K562 (cell line): ENCODE data around the gene FBN1.

Source experiments
- ATF4 ChIP-seq: fragments of 450-650 bp; formaldehyde crosslinking; IDR thresholded peaks from 2 replicates; pipeline ENCODE4 v1.4.0; 2022; ENCODE audit warnings: mild to moderate bottlenecking, moderate library complexity
- ERF ChIP-seq: fragments of 450-650 bp; formaldehyde crosslinking; IDR thresholded peaks from 2 replicates; pipeline ENCODE4 v1.4.0; 2020; ENCODE audit warnings: mild to moderate bottlenecking, mixed read lengths
- TCF7 ChIP-seq: sonication (generic); IDR thresholded peaks from 2 replicates; pipeline ENCODE4 v1.6.1; 2016; ENCODE audit warnings: antibody characterized with exemption, borderline replicate concordance
- ZFP91 ChIP-seq: sonication (generic); formaldehyde crosslinking; IDR thresholded peaks from 2 replicates; pipeline ENCODE4 v1.8.0; 2022; ENCODE audit warnings: mild to moderate bottlenecking, missing genetic modification reagents
- TF ChIP-seq, protein P1 (sequence below), 3 experiments: IDR thresholded peaks in 2 of 3; conservative IDR thresholded peaks in 1 of 3; 2 replicates each; pipeline ENCODE4 v1.5.1; 2011 to 2012; ENCODE audit warnings: low read length in 3 of 3, mild to moderate bottlenecking in 3 of 3, control low read depth in 2 of 3, improper control_type of control experiment in 1 of 3, inconsistent platforms in 1 of 3, low read depth in 1 of 3, mixed read lengths in 1 of 3, moderate library complexity in 1 of 3; ENCODE audit not compliant: insufficient read depth in 2 of 3
- TF ChIP-seq, protein P2 (sequence below): fragments of 250-450 bp; sonication (Bioruptor Pico); IDR thresholded peaks from 2 replicates; pipeline ENCODE4 v1.4.0; 2020; ENCODE audit warnings: mild to moderate bottlenecking, moderate library complexity

GRCh38 chr15:48427479-48427878 lies 218.0 kb downstream of the FBN1 start:
- TF ChIP-seq, protein P1, sequence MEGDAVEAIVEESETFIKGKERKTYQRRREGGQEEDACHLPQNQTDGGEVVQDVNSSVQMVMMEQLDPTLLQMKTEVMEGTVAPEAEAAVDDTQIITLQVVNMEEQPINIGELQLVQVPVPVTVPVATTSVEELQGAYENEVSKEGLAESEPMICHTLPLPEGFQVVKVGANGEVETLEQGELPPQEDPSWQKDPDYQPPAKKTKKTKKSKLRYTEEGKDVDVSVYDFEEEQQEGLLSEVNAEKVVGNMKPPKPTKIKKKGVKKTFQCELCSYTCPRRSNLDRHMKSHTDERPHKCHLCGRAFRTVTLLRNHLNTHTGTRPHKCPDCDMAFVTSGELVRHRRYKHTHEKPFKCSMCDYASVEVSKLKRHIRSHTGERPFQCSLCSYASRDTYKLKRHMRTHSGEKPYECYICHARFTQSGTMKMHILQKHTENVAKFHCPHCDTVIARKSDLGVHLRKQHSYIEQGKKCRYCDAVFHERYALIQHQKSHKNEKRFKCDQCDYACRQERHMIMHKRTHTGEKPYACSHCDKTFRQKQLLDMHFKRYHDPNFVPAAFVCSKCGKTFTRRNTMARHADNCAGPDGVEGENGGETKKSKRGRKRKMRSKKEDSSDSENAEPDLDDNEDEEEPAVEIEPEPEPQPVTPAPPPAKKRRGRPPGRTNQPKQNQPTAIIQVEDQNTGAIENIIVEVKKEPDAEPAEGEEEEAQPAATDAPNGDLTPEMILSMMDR (IDR thresholded peaks at IDR 0.05 in 2 of 3, conservative IDR thresholded peaks at IDR 0.05 in 1 of 3; ENCODE audit: insufficient read depth in 2 of 3, low read depth in 1 of 3, low read length in 3 of 3) = no peak
- no peak for TF ChIP-seq ZFP91 (CRISPR knock-in tag)
- TF ChIP-seq TCF7 = no peak
- TF ChIP-seq, protein P2, sequence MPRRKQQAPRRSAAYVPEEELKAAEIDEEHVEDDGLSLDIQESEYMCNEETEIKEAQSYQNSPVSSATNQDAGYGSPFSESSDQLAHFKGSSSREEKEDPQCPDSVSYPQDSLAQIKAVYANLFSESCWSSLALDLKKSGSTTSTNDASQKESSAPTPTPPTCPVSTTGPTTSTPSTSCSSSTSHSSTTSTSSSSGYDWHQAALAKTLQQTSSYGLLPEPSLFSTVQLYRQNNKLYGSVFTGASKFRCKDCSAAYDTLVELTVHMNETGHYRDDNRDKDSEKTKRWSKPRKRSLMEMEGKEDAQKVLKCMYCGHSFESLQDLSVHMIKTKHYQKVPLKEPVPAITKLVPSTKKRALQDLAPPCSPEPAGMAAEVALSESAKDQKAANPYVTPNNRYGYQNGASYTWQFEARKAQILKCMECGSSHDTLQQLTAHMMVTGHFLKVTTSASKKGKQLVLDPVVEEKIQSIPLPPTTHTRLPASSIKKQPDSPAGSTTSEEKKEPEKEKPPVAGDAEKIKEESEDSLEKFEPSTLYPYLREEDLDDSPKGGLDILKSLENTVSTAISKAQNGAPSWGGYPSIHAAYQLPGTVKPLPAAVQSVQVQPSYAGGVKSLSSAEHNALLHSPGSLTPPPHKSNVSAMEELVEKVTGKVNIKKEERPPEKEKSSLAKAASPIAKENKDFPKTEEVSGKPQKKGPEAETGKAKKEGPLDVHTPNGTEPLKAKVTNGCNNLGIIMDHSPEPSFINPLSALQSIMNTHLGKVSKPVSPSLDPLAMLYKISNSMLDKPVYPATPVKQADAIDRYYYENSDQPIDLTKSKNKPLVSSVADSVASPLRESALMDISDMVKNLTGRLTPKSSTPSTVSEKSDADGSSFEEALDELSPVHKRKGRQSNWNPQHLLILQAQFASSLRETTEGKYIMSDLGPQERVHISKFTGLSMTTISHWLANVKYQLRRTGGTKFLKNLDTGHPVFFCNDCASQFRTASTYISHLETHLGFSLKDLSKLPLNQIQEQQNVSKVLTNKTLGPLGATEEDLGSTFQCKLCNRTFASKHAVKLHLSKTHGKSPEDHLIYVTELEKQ = no peak
- no peak for TF ChIP-seq ATF4 (CRISPR knock-in tag)
- no peak for TF ChIP-seq ERF (CRISPR knock-in tag)
